ENCODE data around the gene GUCD1.
"Not testable (repeated sequence)": the region's sequence is repeated elsewhere in the genome, so short reads cannot be mapped to it uniquely, and the experiment has no call there.

- not testable (repeated sequence) for TF ChIP-seq CBX5 (CRISPR knock-in tag; IDR thresholded peaks at IDR 0.05; ENCODE audit: borderline replicate concordance); USF2 (IDR thresholded peaks at IDR 0.05; ENCODE audit: low read depth, low read length); USF2 (CRISPR knock-in tag; IDR thresholded peaks at IDR 0.05; ENCODE audit: borderline replicate concordance); ZBTB21 (CRISPR knock-in tag; IDR thresholded peaks at IDR 0.05)
Measured at GRCh38 chr22:24602847-24603769, 48.2 kb upstream of the GUCD1 start, which contains the start of gene GGT1.
